CD14-positive monocyte (primary cell): ENCODE measurements around the gene TMEM175. TPM values are rescaled to one million over a fixed set of nuclear protein-coding genes. Genes with fewer than 3 reads are reported as not detected.
"Not testable (repeated sequence)": the region's sequence is repeated elsewhere in the genome, so short reads cannot be mapped to it uniquely, and the experiment has no call there.

Source experiments
- DNase-seq, 3 donors: peaks; one replicate each; pipeline ENCODE4 v3.0.0-alpha.2; 2011 to 2022
- H2AFZ ChIP-seq: 2 replicates; pipeline ENCODE4 v1.6.0; 2012; ENCODE audit warnings: mild to moderate bottlenecking, low read depth, low read length, inconsistent platforms; ENCODE audit not compliant: insufficient read depth, poor library complexity, severe bottlenecking
- H3K27ac ChIP-seq, 2 donors: 1 replicate in 1 of 2; 2 replicates in 1 of 2; pipeline ENCODE4 v1.5.1; 2012 to 2013; ENCODE audit warnings: low read length in 2 of 2, control low read depth in 1 of 2, inconsistent platforms in 1 of 2, low read depth in 1 of 2, mild to moderate bottlenecking in 1 of 2
- H3K27me3 ChIP-seq, 2 donors: one replicate each; pipeline versions ENCODE4 v1.6.0 to v1.6.1; 2011 to 2013; ENCODE audit warnings: low read length in 2 of 2; ENCODE audit not compliant: control insufficient read depth in 2 of 2, insufficient read depth in 2 of 2
- H3K36me3 ChIP-seq, 2 donors: replicated peaks in 1 of 2; 1 replicate in 1 of 2; 2 replicates in 1 of 2; pipeline versions ENCODE4 v1.5.1 to v1.6.1; 2012 to 2013; ENCODE audit warnings: low read length in 2 of 2, control low read depth in 1 of 2, inconsistent platforms in 1 of 2, mild to moderate bottlenecking in 1 of 2; ENCODE audit not compliant: insufficient read depth in 2 of 2, control insufficient read depth in 1 of 2
- H3K4me1 ChIP-seq, 2 donors: 1 replicate in 1 of 2; 2 replicates in 1 of 2; pipeline versions ENCODE4 v1.5.1 to v1.6.1; 2012 to 2013; ENCODE audit warnings: low read length in 2 of 2, control low read depth in 1 of 2, inconsistent platforms in 1 of 2, mild to moderate bottlenecking in 1 of 2, moderate library complexity in 1 of 2; ENCODE audit not compliant: insufficient read depth in 2 of 2, control insufficient read depth in 1 of 2
- H3K4me2 ChIP-seq: replicated peaks from 2 replicates; pipeline ENCODE3; 2012; ENCODE audit warnings: low read length, moderate library complexity, mild to moderate bottlenecking; ENCODE audit not compliant: poor library complexity, severe bottlenecking; ENCODE audit errors: extremely low read depth
- H3K4me3 ChIP-seq, 3 experiments: fragments of 200-600 bp in 1 of 3; sonication (generic) in 1 of 3; replicated peaks in 1 of 3; 1 replicate in 2 of 3; 2 replicates in 1 of 3; pipeline ENCODE4 v1.5.1; 2011 to 2013; ENCODE audit warnings: low read length in 3 of 3, mild to moderate bottlenecking in 3 of 3, control low read depth in 2 of 3, low read depth in 2 of 3, inconsistent platforms in 1 of 3, moderate library complexity in 1 of 3
- H3K79me2 ChIP-seq: 2 replicates; pipeline ENCODE4 v1.6.0; 2012; ENCODE audit warnings: mild to moderate bottlenecking, control low read depth, inconsistent platforms, low read length, moderate library complexity; ENCODE audit not compliant: insufficient read depth
- H3K9ac ChIP-seq: 2 replicates; pipeline ENCODE4 v1.6.0; 2017; ENCODE audit warnings: low read length, mild to moderate bottlenecking; ENCODE audit not compliant: insufficient read depth, poor library complexity, severe bottlenecking
- H3K9me3 ChIP-seq, 2 donors: replicated peaks in 1 of 2; 1 replicate in 1 of 2; 2 replicates in 1 of 2; pipeline versions ENCODE4 v1.5.1 to v1.6.1; 2012 to 2013; ENCODE audit warnings: low read length in 2 of 2, control low read depth in 1 of 2; ENCODE audit not compliant: control insufficient read depth in 1 of 2, insufficient read depth in 1 of 2
- H4K20me1 ChIP-seq: 2 replicates; pipeline ENCODE4 v1.6.0; 2012; ENCODE audit warnings: mild to moderate bottlenecking, low read length, control low read depth, moderate library complexity; ENCODE audit not compliant: insufficient read depth
- H3K27ac Mint-ChIP-seq, 7 donors: one replicate each; pipeline ENCODE4 v1.8.0; 2020; ENCODE audit warnings: mild to moderate bottlenecking in 7 of 7, mixed read lengths in 7 of 7, moderate library complexity in 6 of 7, inconsistent platforms in 2 of 7
- H3K27me3 Mint-ChIP-seq, 3 donors: one replicate each; pipeline ENCODE4 v1.8.0; 2021 to 2022; ENCODE audit warnings: low read depth in 3 of 3, mild to moderate bottlenecking in 3 of 3, mixed read lengths in 3 of 3, moderate library complexity in 3 of 3, inconsistent platforms in 1 of 3
- H3K36me3 Mint-ChIP-seq, 2 donors: one replicate each; pipeline ENCODE4 v1.8.0; 2020; ENCODE audit warnings: mixed read lengths in 2 of 2, inconsistent platforms in 1 of 2, mild to moderate bottlenecking in 1 of 2
- H3K4me1 Mint-ChIP-seq: one replicate; pipeline ENCODE4 v1.8.0; 2020; ENCODE audit warnings: mild to moderate bottlenecking, mixed read lengths
- H3K4me3 Mint-ChIP-seq, 2 donors: one replicate each; pipeline ENCODE4 v1.8.0; 2020; ENCODE audit warnings: mild to moderate bottlenecking in 2 of 2, mixed read lengths in 2 of 2, moderate library complexity in 1 of 2
- H3K9me3 Mint-ChIP-seq, 7 donors: one replicate each; pipeline ENCODE4 v1.8.0; 2020 to 2022; ENCODE audit warnings: mixed read lengths in 7 of 7, mild to moderate bottlenecking in 6 of 7, moderate library complexity in 6 of 7, inconsistent platforms in 2 of 7
- WGBS: methylation state at CpG from one replicate; pipeline ENCODE4 v1.1.5; 2013; ENCODE audit warnings: missing lambda C conversion rate; ENCODE audit not compliant: insufficient coverage; 5-methylcytosine and 5-hydroxymethylcytosine counted together
- intact Hi-C, 2 donors: fragments of 100-400 bp; cut with micrococcal nuclease; formaldehyde crosslinking; loops; one replicate each; pipeline versions ENCODE4 v1.15.0 to v1.15.1; 2023
- polyA plus RNA-seq, 3 donors: library from polyadenylated mRNA; depleted of rRNA in 1 of 3; unstranded in 2 of 3; stranded (reverse) in 1 of 3; fragments of 300-500 nt in 2 of 3; fragments of >200 nt in 1 of 3; fragmentation: Illumina TruSeq in 2 of 3; gene quantifications; 1 replicate in 2 of 3; 2 replicates in 1 of 3; pipeline ENCODE4 v1.2.3, GENCODE V29; 2012 to 2021
- TF ChIP-seq, protein P1 (sequence below): fragments of 200-600 bp; IDR thresholded peaks from one replicate; pipeline ENCODE4 v1.8.0; 2022; ENCODE audit warnings: antibody characterized with exemption, mild to moderate bottlenecking

Gene TMEM175
- polyA plus RNA-seq, 3 donors: 18.9 to 216 (median 20.7) TPM

DNA sequence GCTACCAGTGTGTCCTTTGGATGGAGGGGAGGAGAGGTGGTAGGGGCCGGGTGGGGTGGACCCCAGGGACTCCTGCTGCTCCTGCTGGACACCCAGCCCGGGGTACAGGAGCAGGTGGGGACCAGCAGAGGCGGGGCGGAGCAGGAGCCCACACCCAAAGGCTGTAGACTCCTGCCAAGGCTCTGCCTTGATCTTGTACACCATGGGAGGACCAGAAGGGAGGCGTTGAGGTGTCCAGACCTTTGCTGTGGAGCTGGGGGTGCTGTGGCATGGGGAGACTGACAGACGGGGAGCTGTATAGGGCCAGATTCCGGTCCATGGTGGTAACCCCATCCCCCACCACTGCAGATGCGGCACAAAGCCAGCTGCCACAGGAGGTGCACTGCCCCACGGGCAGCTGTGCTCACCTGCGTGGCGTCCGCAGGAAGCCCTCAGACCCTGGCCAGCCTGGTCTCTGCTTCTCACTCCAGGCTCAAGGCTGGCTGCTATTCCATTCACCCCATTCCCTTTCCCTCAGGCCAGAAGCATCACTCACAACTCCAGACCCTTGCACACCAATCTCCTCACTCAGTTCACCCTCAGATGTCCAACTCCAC lies 65.9 kb downstream of the TMEM175 start:
- no peaks in the 10 kb centered on the region for H3K36me3 ChIP-seq
- no peaks in the 10 kb centered on the region for H3K36me3 Mint-ChIP-seq
- no peak for DNase-seq
- no peak overlapping the region for H3K4me2 ChIP-seq
- H3K27ac Mint-ChIP-seq: no peak overlapping the region
- peaks cover 33% of the 10 kb centered on the region for H4K20me1 ChIP-seq
- peaks cover 57 to 71% (median 58%) of the 10 kb centered on the region in 3 donors for H3K27me3 Mint-ChIP-seq
- H3K4me3 ChIP-seq: no peak overlapping the region
- no peak overlapping the region for H2AFZ ChIP-seq
- peaks cover 0 to 10% of the 10 kb centered on the region in 2 donors for H3K9me3 ChIP-seq
- no peaks in the 10 kb centered on the region for H3K79me2 ChIP-seq
- no peak overlapping the region for H3K9ac ChIP-seq
- TF ChIP-seq, protein P1, sequence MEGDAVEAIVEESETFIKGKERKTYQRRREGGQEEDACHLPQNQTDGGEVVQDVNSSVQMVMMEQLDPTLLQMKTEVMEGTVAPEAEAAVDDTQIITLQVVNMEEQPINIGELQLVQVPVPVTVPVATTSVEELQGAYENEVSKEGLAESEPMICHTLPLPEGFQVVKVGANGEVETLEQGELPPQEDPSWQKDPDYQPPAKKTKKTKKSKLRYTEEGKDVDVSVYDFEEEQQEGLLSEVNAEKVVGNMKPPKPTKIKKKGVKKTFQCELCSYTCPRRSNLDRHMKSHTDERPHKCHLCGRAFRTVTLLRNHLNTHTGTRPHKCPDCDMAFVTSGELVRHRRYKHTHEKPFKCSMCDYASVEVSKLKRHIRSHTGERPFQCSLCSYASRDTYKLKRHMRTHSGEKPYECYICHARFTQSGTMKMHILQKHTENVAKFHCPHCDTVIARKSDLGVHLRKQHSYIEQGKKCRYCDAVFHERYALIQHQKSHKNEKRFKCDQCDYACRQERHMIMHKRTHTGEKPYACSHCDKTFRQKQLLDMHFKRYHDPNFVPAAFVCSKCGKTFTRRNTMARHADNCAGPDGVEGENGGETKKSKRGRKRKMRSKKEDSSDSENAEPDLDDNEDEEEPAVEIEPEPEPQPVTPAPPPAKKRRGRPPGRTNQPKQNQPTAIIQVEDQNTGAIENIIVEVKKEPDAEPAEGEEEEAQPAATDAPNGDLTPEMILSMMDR: no peak
- WGBS: 50% methylated on average over 9 of the region's 12 CpGs
- H3K4me1 ChIP-seq: peaks cover 7 to 12% of the 10 kb centered on the region in 2 donors
- H3K4me3 Mint-ChIP-seq: peak overlapping the region in 1 of 2 donors; percentile 67
- peaks cover 20 to 64% of the 10 kb centered on the region in 2 donors for H3K27me3 ChIP-seq
- intact Hi-C loops: no loop called here
- no peak overlapping the region for H3K27ac ChIP-seq
- H3K9me3 Mint-ChIP-seq: peaks cover 0 to 26% (median 2%) of the 10 kb centered on the region in 7 donors
- peaks cover 4% of the 10 kb centered on the region for H3K4me1 Mint-ChIP-seq

DNA sequence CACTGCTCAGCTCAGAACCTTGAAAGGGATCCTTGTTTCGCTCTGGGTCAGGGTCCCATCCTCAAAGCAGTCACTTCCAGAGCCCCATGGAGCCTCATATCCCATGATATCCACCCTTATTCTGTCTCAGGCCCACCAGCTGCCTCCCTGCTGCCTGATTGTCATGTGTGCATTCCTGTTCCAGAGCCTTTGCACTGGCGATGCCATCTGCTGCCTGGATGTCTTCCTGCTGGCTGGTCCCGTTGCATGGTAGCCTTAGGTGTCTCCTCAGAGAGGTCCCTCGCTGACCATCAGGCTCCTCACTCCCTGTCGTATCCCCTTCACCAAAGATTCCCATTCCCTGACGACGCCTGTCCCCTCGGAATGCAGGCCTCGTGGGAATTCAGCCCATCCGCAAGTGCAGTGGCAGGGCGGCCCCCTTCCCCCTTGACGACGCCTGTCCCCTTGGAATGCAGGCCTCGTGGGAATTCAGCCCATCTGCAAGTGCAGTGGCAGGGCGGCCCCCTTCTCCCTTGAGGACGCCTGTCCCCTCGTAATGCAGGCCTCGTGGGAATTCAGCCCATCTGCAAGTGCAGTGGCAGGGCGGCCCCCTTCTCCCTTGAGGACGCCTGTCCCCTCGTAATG lies 67.1 kb downstream of the TMEM175 start:
- H3K27ac ChIP-seq, H3K79me2 ChIP-seq, H3K9ac ChIP-seq, DNase-seq, H3K36me3 Mint-ChIP-seq, H3K9me3 ChIP-seq, H2AFZ ChIP-seq, H3K4me1 Mint-ChIP-seq, H3K36me3 ChIP-seq, H3K4me2 ChIP-seq, intact Hi-C loops, H3K4me3 ChIP-seq: not testable (repeated sequence)
- H3K27ac Mint-ChIP-seq: peak overlapping the region in 1 of 7 donors; percentile 57
- H3K4me1 ChIP-seq: peaks cover 7 to 12% of the 10 kb centered on the region in 2 donors
- peak overlapping the region in 1 of 2 donors; percentile 68 for H3K4me3 Mint-ChIP-seq
- H3K9me3 Mint-ChIP-seq: peaks cover 0 to 26% (median 2%) of the 10 kb centered on the region in 7 donors
- H4K20me1 ChIP-seq: peaks cover 28% of the 10 kb centered on the region
- 73% methylated on average over 11 of the region's 21 CpGs for WGBS
- peaks cover 24 to 75% of the 10 kb centered on the region in 2 donors for H3K27me3 ChIP-seq
- H3K27me3 Mint-ChIP-seq: peaks cover 66 to 83% (median 68%) of the 10 kb centered on the region in 3 donors
